LNCaP clone FGC (cell line): ENCODE measurements around the gene PCSK6.
"Not testable (repeated sequence)": the region's sequence is repeated elsewhere in the genome, so short reads cannot be mapped to it uniquely, and the experiment has no call there.

Experiments
- DNase-seq: peaks from one replicate; pipeline ENCODE4 v3.0.0-alpha.2; 2011; ENCODE audit warnings: low read depth
- H3K4me3 ChIP-seq: 2 replicates; pipeline ENCODE4 v1.5.1; 2011; ENCODE audit warnings: mild to moderate bottlenecking, low read depth, low read length, control low read depth
- TF ChIP-seq, protein P1 (sequence below): IDR thresholded peaks from 2 replicates; pipeline ENCODE4 v1.5.1; 2012; ENCODE audit warnings: mild to moderate bottlenecking; ENCODE audit not compliant: control insufficient read depth, insufficient read depth; ENCODE audit errors: extremely low read depth

Gene PCSK6

GRCh38 chr15:101294731-101295606, 194.5 kb downstream of the PCSK6 start, which contains the start of gene SNRPA1:
Gene SNRPA1, minus strand, starts transcription at chr15:101295248. Its CDS starts 70 bp downstream, at chr15:101295178.
- DNase-seq: peak; percentile 74
- peak within 1 kb of the TSS; percentile 95 for H3K4me3 ChIP-seq
- TF ChIP-seq, protein P1, sequence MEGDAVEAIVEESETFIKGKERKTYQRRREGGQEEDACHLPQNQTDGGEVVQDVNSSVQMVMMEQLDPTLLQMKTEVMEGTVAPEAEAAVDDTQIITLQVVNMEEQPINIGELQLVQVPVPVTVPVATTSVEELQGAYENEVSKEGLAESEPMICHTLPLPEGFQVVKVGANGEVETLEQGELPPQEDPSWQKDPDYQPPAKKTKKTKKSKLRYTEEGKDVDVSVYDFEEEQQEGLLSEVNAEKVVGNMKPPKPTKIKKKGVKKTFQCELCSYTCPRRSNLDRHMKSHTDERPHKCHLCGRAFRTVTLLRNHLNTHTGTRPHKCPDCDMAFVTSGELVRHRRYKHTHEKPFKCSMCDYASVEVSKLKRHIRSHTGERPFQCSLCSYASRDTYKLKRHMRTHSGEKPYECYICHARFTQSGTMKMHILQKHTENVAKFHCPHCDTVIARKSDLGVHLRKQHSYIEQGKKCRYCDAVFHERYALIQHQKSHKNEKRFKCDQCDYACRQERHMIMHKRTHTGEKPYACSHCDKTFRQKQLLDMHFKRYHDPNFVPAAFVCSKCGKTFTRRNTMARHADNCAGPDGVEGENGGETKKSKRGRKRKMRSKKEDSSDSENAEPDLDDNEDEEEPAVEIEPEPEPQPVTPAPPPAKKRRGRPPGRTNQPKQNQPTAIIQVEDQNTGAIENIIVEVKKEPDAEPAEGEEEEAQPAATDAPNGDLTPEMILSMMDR: no peak

DNA sequence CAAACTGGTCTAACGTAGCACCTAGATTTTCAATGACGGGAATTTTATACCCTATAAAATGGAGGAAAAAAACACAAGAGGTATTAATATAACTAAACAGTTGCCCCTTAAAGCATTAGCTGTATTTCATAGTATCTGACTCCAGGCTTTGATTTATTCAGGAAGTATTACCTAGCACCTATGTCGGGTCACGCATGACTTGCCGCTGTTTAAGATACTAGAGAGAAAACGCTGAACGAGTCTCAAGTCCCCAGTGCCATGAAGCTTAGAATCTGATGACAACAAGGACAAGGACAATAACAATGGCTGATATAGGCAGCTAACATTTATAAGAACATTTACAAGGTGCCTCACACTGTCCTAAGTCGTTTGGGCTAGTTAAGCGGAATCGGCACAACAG, 196.4 kb downstream of the PCSK6 start:
- H3K4me3 ChIP-seq: peak overlapping the region; percentile 95
- DNase-seq: no peak
- TF ChIP-seq, protein P1: no peak

DNA sequence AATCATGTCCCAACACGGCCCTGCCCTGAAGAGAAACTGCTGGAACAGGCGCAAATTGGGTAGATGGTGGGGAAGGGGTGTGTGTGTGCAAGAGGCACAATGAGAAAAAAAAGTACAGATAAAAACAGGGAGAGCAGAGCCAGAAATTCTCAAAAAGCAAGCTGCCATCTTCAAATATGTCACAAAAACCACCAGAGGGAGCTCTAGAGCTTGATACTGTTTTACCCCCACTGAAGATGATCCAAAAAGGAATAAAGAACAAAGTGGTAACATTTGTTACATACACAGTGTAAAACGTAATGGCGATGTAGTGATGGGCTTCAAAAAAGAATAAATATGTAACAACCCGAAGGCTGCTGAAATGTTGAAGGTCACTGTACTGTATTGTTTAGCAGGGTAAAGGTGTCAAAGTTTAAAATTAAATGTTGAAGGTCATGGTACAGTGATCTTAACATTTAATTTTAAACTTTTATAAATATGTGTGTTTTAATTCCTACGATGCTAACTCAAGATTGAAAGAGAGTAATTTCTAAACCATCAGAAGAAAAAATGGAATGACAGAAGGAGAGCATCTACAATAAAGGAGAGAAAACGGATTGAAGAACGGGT, 200.5 kb downstream of the PCSK6 start:
- H3K4me3 ChIP-seq: no peak overlapping the region
- no peak for DNase-seq
- TF ChIP-seq, protein P1: peak; percentile 66

GRCh38 chr15:101287342-101287741, 202.2 kb downstream of the PCSK6 start:
- not testable (repeated sequence) for H3K4me3 ChIP-seq, DNase-seq

DNA sequence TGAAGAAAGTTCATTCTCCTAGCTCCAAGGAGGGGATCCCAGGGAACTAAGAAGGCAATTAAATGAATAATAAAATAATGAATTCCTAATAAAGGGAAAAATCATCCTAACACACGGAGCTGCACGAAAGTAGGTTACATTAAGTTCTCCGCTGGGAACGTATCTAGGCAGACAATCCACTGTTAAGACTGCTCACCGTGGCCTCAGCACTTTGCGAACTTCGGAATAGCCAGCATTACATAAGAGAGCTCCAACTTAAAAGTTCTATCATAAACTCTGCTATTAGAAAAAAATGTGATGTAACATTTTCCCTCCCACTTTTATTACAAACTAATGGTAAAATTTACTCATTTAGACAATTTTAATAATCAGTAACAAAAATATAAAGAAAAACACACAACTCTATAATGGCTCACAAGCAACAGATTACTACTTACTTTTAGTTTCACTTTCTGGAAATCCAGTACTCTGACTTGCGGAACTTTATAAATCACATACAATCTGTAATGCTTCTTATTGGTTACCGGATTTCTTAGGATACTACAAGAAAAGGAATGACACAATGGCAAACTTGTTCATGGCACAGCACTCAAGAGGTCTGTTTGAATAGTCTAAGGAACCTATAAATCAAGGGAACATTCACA, 202.9 kb downstream of the PCSK6 start:
- no peak for DNase-seq
- TF ChIP-seq, protein P1: no peak
- no peak overlapping the region for H3K4me3 ChIP-seq

DNA sequence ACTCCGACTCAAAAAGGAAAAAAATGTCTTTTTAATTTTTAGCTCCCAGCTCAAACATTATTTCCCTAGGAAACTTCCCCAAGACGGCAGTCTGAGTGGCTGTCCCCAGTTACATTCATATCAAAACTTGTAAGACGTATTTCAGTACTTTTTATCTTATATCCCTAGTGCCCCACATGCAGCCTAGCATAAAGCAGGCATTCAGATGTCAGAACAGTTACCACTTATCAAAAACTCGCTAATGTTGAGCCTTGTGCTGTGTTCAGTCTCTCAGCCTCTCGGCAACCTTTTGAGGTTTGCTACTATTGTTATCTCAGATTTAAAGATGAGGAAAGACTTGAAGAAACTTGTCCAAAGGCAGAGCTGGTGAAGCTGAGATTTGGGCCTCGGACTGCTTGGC, 205.6 kb downstream of the PCSK6 start:
- no peak overlapping the region for H3K4me3 ChIP-seq
- no peak for DNase-seq
- TF ChIP-seq, protein P1: no peak

DNA sequence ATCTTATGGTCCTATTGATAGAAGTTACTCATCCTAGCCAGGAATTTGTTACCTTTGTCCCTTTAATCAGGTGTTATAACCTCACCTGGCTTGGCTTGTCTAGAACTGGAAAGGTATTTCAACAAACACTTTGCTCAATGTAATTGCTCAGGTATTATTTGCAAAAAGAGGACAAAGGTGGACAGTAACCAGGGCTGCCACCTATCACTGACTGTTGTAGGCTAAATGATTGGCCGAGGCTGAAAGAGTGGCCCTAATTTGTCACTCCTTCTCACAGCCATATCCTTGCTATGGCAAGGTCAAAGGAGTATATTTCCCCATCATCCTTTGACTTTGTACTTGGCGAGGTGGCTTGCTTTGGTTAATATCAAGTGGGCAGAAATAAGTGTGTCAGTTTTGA, 209.5 kb downstream of the PCSK6 start:
- H3K4me3 ChIP-seq: no peak overlapping the region
- TF ChIP-seq, protein P1: no peak
- no peak for DNase-seq
